GM12873 (cell line): Measurements from ENCODE around the gene TIMP2.

Experiments used
- CTCF ChIP-seq: IDR thresholded peaks from 2 replicates; pipeline ENCODE4 v1.5.1; 2012; ENCODE audit warnings: low read depth, mild to moderate bottlenecking, moderate library complexity, low read length, control low read depth; ENCODE audit not compliant: insufficient read depth; ENCODE audit errors: missing control alignments

TIMP2 gene

GRCh38 chr17:78919861-78920450 lies 5.2 kb downstream of the TIMP2 start:
- no peak for TF ChIP-seq CTCF

GRCh38 chr17:78918979-78919378 lies 6.2 kb downstream of the TIMP2 start:
- TF ChIP-seq CTCF, result no peak

- no peak for TF ChIP-seq CTCF
Observed at GRCh38 chr17:78917451-78918275, 7.5 kb downstream of the TIMP2 start.

GRCh38 chr17:78915872-78916632 lies 9.1 kb downstream of the TIMP2 start:
- no peak for TF ChIP-seq CTCF

GRCh38 chr17:78913115-78913514 lies 12.1 kb downstream of the TIMP2 start:
- TF ChIP-seq CTCF, result no peak

- no peak for TF ChIP-seq CTCF
Observed at GRCh38 chr17:78912082-78912481, 13.1 kb downstream of the TIMP2 start.
